GM19438 (cell line): ENCODE measurements around the gene DDR2.
"Not testable (repeated sequence)": the region's sequence is repeated elsewhere in the genome, so short reads cannot be mapped to it uniquely, and the experiment has no call there.

Source experiments
- ATAC-seq: cut with Tn5 transposase; IDR thresholded peaks from one replicate; pipeline ENCODE4 v1.9.1; 2021; ENCODE audit warnings: low read depth; ENCODE audit not compliant: unreplicated experiment

Gene DDR2

GRCh38 chr1:162632217-162632666, at the start of gene DDR2:
Gene DDR2, plus strand, starts transcription at chr1:162632464. Its CDS starts 86,600 bp downstream, at chr1:162719064.
- ATAC-seq, result no peak

- ATAC-seq, result not testable (repeated sequence)
Observed at GRCh38 chr1:162582901-162583300, 49.4 kb upstream of the DDR2 start.

GRCh38 chr1:162585101-162585500, 47.2 kb upstream of the DDR2 start:
- ATAC-seq, result not testable (repeated sequence)

GRCh38 chr1:162587347-162587746, 44.9 kb upstream of the DDR2 start:
- ATAC-seq, result no peak

GRCh38 chr1:162587761-162588260, 44.5 kb upstream of the DDR2 start:
- ATAC-seq, result no peak

GRCh38 chr1:162590101-162590500, 42.2 kb upstream of the DDR2 start:
- no peak for ATAC-seq

- ATAC-seq, result no peak
Observed at GRCh38 chr1:162590686-162591085, 41.6 kb upstream of the DDR2 start.

GRCh38 chr1:162596514-162597170, 35.6 kb upstream of the DDR2 start:
- ATAC-seq, result no peak

GRCh38 chr1:162599451-162599850, 32.8 kb upstream of the DDR2 start:
- ATAC-seq, result no peak

- ATAC-seq, result not testable (repeated sequence)
Observed at GRCh38 chr1:162603117-162603516, 29.1 kb upstream of the DDR2 start.

- ATAC-seq, result no peak
Observed at GRCh38 chr1:162605225-162605927, 26.9 kb upstream of the DDR2 start.

- no peak for ATAC-seq
Observed at GRCh38 chr1:162609306-162609705, 23.0 kb upstream of the DDR2 start.

- ATAC-seq, result no peak
Observed at GRCh38 chr1:162612606-162613400, 19.5 kb upstream of the DDR2 start.

- ATAC-seq, result no peak
Observed at GRCh38 chr1:162616848-162617247, 15.4 kb upstream of the DDR2 start.

- ATAC-seq, result no peak
Observed at GRCh38 chr1:162617513-162617912, 14.8 kb upstream of the DDR2 start.

- no peak for ATAC-seq
Observed at GRCh38 chr1:162619076-162619475, 13.2 kb upstream of the DDR2 start.

- no peak for ATAC-seq
Observed at GRCh38 chr1:162621256-162621655, 11.0 kb upstream of the DDR2 start.

- no peak for ATAC-seq
Observed at GRCh38 chr1:162625679-162626078, 6.6 kb upstream of the DDR2 start.

GRCh38 chr1:162626094-162626493, 6.2 kb upstream of the DDR2 start:
- no peak for ATAC-seq

GRCh38 chr1:162626761-162627160, 5.5 kb upstream of the DDR2 start:
- ATAC-seq, result no peak

- no peak for ATAC-seq
Observed at GRCh38 chr1:162627662-162628296, 4.5 kb upstream of the DDR2 start.
